Heart left ventricle (tissue), 13 donors: ENCODE results near the gene P2RY12.

Experiments
- CTCF ChIP-seq, 12 donors: fragments of 200-600 bp; sonication (generic) in 4 of 12; IDR thresholded peaks; one replicate each; pipeline versions ENCODE4 v1.5.0 to v1.8.0; 2018 to 2022; ENCODE audit warnings: antibody characterized with exemption in 12 of 12, mild to moderate bottlenecking in 5 of 12
- POLR2A ChIP-seq, 2 donors: fragments of 450-650 bp; IDR thresholded peaks; one replicate each; pipeline ENCODE4 v1.6.1; 2017; ENCODE audit warnings: antibody characterized with exemption in 2 of 2, mild to moderate bottlenecking in 2 of 2, moderate library complexity in 2 of 2
- donor health status: ischemic (EF 13 %, LVEDD 7.1; RV severe dilation, severe dysfunction).
- donor health status: DM: no; HTN: yes; CAD: no.
- donor health status: DM: no; HTN: no; CAD: no.
- donor health status: ischemic (EF 25% LVEDD 6.9; RV normal size, moderate dysfunction).
- donor health status: ischemic (EF 25% LVEDD 5.7; RV mildly dilated, moderate dysfunction).
- donor health status: ischemic (EF 35%, LVEDD 5.7; RV mildly dilated, moderate dysfunction).
- donor health status: nonischemic (EF 11% LVEDD 7.7; RV severe dilation, severe dysfunction).
- donor health status: DM: yes; HTN: yes; CAD: no.
- donor health status: PGD.
- donor health status: ischemic (EF 29% LVEDD 5.4; RV normal size, mild dysfunction).
- donor health status: nonischemic (EF 23%, LVEDD 6.1; RV moderate dilation, normal function).

GRCh38 chr3:151301787-151302186, 82.8 kb downstream of the P2RY12 start:
- no peak for TF ChIP-seq CTCF (IDR thresholded peaks at IDR 0.05)
- no peak for TF ChIP-seq POLR2A (IDR thresholded peaks at IDR 0.05)
